Sigmoid colon (tissue), 4 donors: ENCODE results near the gene LCE1F.

ENCODE experiments used
- EP300 ChIP-seq, 4 donors: sonication (generic); formaldehyde crosslinking; IDR thresholded peaks; one replicate each; pipeline ENCODE4 v1.6.1; 2017; ENCODE audit warnings: antibody characterized with exemption in 4 of 4
- POLR2A ChIP-seq, 2 donors: fragments of 450-650 bp; IDR thresholded peaks; one replicate each; pipeline ENCODE4 v1.6.1; 2016; ENCODE audit warnings: antibody characterized with exemption in 2 of 2, mild to moderate bottlenecking in 2 of 2, moderate library complexity in 2 of 2
- TF ChIP-seq, protein P1 (sequence below), 4 experiments: fragments of 450-650 bp in 3 of 4; fragments of 200-600 bp in 1 of 4; IDR thresholded peaks; one replicate each; pipeline ENCODE4 v1.5.1; 2016 to 2019; ENCODE audit warnings: antibody characterized with exemption in 4 of 4, mild to moderate bottlenecking in 3 of 4, moderate library complexity in 2 of 4

DNA sequence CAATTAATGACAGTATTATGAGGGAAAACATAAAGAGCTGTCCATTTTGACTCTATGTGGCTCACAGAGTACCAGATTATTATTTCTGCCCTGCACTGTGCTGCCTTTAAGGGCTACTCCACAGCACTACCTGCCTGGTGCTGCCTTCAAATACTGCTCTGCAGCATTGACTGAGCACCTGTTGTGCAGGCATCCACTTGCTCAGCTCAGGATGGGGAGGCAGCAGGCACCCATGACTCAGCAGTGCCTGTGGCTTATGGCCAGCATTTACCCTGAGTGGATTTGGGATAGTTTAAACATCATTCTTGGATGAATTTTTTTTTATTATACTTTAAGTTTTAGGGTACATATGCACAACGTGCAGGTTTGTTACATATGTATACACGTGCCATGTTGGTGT, 18.1 kb upstream of the LCE1F start:
- TF ChIP-seq, protein P1, sequence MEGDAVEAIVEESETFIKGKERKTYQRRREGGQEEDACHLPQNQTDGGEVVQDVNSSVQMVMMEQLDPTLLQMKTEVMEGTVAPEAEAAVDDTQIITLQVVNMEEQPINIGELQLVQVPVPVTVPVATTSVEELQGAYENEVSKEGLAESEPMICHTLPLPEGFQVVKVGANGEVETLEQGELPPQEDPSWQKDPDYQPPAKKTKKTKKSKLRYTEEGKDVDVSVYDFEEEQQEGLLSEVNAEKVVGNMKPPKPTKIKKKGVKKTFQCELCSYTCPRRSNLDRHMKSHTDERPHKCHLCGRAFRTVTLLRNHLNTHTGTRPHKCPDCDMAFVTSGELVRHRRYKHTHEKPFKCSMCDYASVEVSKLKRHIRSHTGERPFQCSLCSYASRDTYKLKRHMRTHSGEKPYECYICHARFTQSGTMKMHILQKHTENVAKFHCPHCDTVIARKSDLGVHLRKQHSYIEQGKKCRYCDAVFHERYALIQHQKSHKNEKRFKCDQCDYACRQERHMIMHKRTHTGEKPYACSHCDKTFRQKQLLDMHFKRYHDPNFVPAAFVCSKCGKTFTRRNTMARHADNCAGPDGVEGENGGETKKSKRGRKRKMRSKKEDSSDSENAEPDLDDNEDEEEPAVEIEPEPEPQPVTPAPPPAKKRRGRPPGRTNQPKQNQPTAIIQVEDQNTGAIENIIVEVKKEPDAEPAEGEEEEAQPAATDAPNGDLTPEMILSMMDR (IDR thresholded peaks at IDR 0.05) = no peak
- no peak for TF ChIP-seq EP300 (IDR thresholded peaks at IDR 0.05)
- TF ChIP-seq POLR2A (IDR thresholded peaks at IDR 0.05) = no peak
